Activated T-helper 1 cell treated with anti-CD3 and anti-CD28 coated beads, Interleukin-2, amount 50 U/mL, for 16 hours (primary cell): Measurements from ENCODE around the gene SDSL.

Experiments used
- DNase-seq, 2 donors: peaks; one replicate each; pipeline ENCODE4 v3.0.0-alpha.2; 2020; ENCODE audit warnings: low read depth in 1 of 2, low spot score in 1 of 2

SDSL gene

GRCh38 chr12:113396200-113396599 lies 26.0 kb upstream of the SDSL start:
- no peak for DNase-seq

- DNase-seq: no peak
These were observed 25.2 kb upstream of the SDSL start for GRCh38 chr12:113396828-113397496.

GRCh38 chr12:113397497-113398197 lies 24.5 kb upstream of the SDSL start:
- no peak for DNase-seq

GRCh38 chr12:113398346-113399290 lies 23.6 kb upstream of the SDSL start:
- no peak for DNase-seq

- no peak for DNase-seq
These were observed 22.7 kb upstream of the SDSL start for GRCh38 chr12:113399490-113399889.

GRCh38 chr12:113400362-113400761 lies 21.8 kb upstream of the SDSL start:
- no peak for DNase-seq

GRCh38 chr12:113401066-113402000 lies 20.8 kb upstream of the SDSL start:
- no peak for DNase-seq

GRCh38 chr12:113402586-113403260 lies 19.5 kb upstream of the SDSL start:
- DNase-seq: no peak

- DNase-seq: no peak
These were observed 18.5 kb upstream of the SDSL start, which contains the start of gene SDS for GRCh38 chr12:113403435-113404415. SDS (minus strand) TSS chr12:113403887; CDS start chr12:113399708, 4,179 bp downstream.

GRCh38 chr12:113405694-113406093 lies 16.5 kb upstream of the SDSL start:
- no peak for DNase-seq

- no peak for DNase-seq
These were observed 14.1 kb upstream of the SDSL start for GRCh38 chr12:113407931-113408600.

GRCh38 chr12:113408756-113409298 lies 13.4 kb upstream of the SDSL start:
- DNase-seq: no peak

- DNase-seq: no peak
These were observed 12.6 kb upstream of the SDSL start for GRCh38 chr12:113409462-113410124.

GRCh38 chr12:113413488-113413939 lies 8.7 kb upstream of the SDSL start:
- DNase-seq: no peak

GRCh38 chr12:113414519-113415038 lies 7.6 kb upstream of the SDSL start:
- DNase-seq: no peak

- DNase-seq: no peak
These were observed 6.0 kb upstream of the SDSL start for GRCh38 chr12:113416091-113416754.
